NB4 (cell line): Measurements from ENCODE around the gene TUBD1.
"Not testable (repeated sequence)": the region's sequence is repeated elsewhere in the genome, so short reads cannot be mapped to it uniquely, and the experiment has no call there.

Experiments used
- DNase-seq: peaks from one replicate; pipeline ENCODE4 v3.0.0; 2010; ENCODE audit warnings: low read depth
- H3K4me3 ChIP-seq: one replicate; pipeline ENCODE4 v1.5.1; 2011; ENCODE audit warnings: mild to moderate bottlenecking, low read depth, low read length, moderate library complexity
- CTCF ChIP-seq: IDR thresholded peaks from one replicate; pipeline ENCODE4 v1.5.1; 2012; ENCODE audit warnings: low read depth, low read length
- MAX ChIP-seq: IDR thresholded peaks from 2 replicates; pipeline ENCODE4 v1.6.1; 2011; ENCODE audit warnings: low read depth, low read length
- MYC ChIP-seq: IDR thresholded peaks from 2 replicates; pipeline ENCODE4 v1.6.1; 2011; ENCODE audit warnings: low read depth, low read length
- POLR2A ChIP-seq: IDR thresholded peaks from 2 replicates; pipeline ENCODE4 v1.6.1; 2011; ENCODE audit warnings: mild to moderate bottlenecking; ENCODE audit not compliant: insufficient read length; ENCODE audit errors: extremely low read depth

Gene TUBD1

GRCh38 chr17:59846394-59847165 lies 46.2 kb downstream of the TUBD1 start:
- H3K4me3 ChIP-seq = no peak overlapping the region
- TF ChIP-seq MYC (0 out of 2 replicates have a peak, but pooled peaks have one; percentile 7), CTCF (no peak)
- DNase-seq = no peak

GRCh38 chr17:59845595-59846393 lies 46.9 kb downstream of the TUBD1 start:
- no peak for TF ChIP-seq CTCF
- TF ChIP-seq MYC = no peak
- H3K4me3 ChIP-seq = no peak overlapping the region
- DNase-seq = peak; percentile 45

- TF ChIP-seq CTCF (no peak), MAX (no peak), MYC (no peak), POLR2A (no peak)
- no peak for DNase-seq
- no peak overlapping the region for H3K4me3 ChIP-seq
Observed at GRCh38 chr17:59844884-59845594, 47.7 kb downstream of the TUBD1 start.

- H3K4me3 ChIP-seq = no peak overlapping the region
- TF ChIP-seq CTCF (no peak), MYC (no peak), POLR2A (peak; percentile 34), MAX (no peak)
- peak; percentile 51 for DNase-seq
Observed at GRCh38 chr17:59842901-59843652, 49.7 kb downstream of the TUBD1 start.

- peak overlapping the region; percentile 94 for H3K4me3 ChIP-seq
- not testable (repeated sequence) for DNase-seq
Observed at GRCh38 chr17:59841882-59842263, 50.9 kb downstream of the TUBD1 start.

- peak overlapping the region; percentile 94 for H3K4me3 ChIP-seq
- not testable (repeated sequence) for DNase-seq
Observed at GRCh38 chr17:59841091-59841881, 51.5 kb downstream of the TUBD1 start.
